Measurements from ENCODE around the gene PAGR1. TPM values are rescaled to one million over a fixed set of nuclear protein-coding genes. Genes with fewer than 3 reads are reported as not detected.
A peak's percentile ranks its signal among the peaks of the same experiment; 100 is the strongest.
"Not testable (repeated sequence)": the region's sequence is repeated elsewhere in the genome, so short reads cannot be mapped to it uniquely, and the experiment has no call there.

PAGR1 gene
- total RNA-seq, 6 experiments from 2014 or later = 8.5 to 26.1 (median 11.5) TPM

DNA sequence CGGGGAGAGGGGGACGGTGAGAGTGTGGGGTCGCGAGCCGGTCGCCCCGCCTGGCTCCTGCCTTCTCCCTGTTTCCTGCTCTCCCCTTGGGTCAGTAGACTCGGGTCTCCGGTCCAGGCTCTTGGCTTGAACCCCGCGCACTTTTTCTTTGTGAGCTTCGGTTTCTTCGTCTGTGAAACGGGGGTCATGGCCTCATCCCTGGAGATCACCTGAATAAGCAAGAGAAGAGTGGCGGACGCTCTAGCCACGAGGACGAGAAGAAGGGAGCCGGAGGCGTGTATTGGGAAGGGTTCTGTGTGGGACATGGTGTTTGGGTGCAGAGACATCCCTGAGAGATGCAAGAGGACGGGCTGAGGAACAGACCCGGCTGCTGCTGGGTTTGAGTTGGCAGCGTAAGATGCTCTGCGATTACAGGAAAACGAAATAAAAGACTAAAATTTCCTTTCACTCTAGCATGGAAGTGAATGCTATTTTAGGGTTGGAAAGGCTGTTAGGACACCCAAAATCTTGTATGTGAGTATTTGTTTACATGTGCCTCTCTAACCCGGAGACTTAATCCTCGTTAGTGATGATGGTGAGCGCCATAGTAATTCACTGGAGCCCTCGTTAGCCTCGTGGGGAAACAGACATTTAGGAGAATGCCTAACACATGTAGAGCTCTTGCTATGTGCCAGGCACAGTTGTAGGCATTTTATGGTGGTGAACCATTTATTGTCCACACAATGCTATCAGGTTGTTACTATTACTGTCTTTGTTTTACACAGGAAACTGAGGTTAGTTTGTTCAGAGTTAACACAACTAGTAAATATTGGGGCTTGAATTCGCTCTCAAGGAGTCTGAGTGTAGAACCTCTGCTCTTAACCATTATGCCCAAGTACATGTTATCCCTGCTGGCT is 24.8 kb upstream of the PAGR1 start:
- DNase-seq (no peak), ATAC-seq (no peak)
- TF ChIP-seq POLR2A (IDR thresholded peaks at IDR 0.05) = no peak
- TF ChIP-seq, protein P1, sequence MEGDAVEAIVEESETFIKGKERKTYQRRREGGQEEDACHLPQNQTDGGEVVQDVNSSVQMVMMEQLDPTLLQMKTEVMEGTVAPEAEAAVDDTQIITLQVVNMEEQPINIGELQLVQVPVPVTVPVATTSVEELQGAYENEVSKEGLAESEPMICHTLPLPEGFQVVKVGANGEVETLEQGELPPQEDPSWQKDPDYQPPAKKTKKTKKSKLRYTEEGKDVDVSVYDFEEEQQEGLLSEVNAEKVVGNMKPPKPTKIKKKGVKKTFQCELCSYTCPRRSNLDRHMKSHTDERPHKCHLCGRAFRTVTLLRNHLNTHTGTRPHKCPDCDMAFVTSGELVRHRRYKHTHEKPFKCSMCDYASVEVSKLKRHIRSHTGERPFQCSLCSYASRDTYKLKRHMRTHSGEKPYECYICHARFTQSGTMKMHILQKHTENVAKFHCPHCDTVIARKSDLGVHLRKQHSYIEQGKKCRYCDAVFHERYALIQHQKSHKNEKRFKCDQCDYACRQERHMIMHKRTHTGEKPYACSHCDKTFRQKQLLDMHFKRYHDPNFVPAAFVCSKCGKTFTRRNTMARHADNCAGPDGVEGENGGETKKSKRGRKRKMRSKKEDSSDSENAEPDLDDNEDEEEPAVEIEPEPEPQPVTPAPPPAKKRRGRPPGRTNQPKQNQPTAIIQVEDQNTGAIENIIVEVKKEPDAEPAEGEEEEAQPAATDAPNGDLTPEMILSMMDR (IDR thresholded peaks at IDR 0.05) = no peak
- H3K36me3 ChIP-seq = no peaks in the 10 kb centered on the region
- H3K27me3 ChIP-seq = no peaks in the 10 kb centered on the region
- 5% methylated on average over 16 of the region's 31 CpGs for WGBS (ENCODE audit: insufficient coverage, low coverage, low lambda C conversion rate, missing lambda C conversion rate)
- peak overlapping the region; percentile 83 to 93 (median 90) for H3K4me3 ChIP-seq
- intact Hi-C loops (cut with DNase I) = no loop called here
- no peaks in the 10 kb centered on the region for H3K9me3 ChIP-seq
- H3K4me1 ChIP-seq = peaks cover 0 to 15% (median 4%) of the 10 kb centered on the region in 4 donors
- H3K27ac ChIP-seq = peak overlapping the region in 2 of 3 donors; percentile 21 to 45

DNA sequence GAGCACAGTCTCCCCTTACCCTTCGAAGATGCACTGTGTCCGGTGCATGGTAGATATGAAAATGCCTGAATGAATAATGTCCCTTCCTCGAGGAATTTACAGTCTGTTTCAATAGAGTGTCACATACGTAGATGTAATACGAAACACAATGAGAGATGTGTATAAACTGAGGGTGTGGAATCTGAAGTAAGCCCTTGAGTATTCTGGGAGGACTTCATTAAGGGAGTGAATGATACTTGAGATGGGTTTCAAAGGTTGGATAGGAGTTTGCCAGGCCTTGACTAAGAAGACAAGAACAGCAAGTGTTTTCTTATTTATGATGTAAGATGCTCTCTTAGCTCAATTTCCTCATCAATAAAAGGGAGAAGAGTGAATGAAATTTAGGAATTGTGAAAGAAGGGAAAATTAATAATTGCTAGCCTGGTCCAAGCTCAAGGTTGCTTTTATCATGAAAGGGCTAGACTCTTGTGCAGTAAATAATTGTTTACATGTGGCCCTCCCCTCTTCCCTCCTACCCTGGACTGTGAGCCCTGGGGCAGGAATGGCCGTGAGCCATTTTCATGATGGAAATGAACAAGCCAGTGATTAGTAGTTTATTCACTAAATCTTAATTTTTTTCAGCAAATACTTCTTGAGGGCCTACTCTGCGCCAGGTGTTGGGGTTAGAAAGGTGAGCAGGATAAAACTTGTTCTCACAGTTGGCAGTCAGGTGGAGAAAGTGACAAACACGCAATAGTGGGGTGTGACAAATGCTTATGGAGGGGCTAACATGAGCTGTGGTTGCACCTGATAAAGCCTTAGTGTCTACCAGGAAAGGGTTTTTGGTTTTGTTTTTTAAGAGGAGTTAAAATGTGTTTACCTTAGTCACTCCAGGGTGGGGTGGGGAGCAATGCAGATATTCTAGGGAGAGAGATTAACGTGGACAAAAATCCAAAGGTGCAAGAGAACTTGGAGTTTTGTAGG is 23.8 kb upstream of the PAGR1 start:
- Histone ChIP-seq H3K9me3 (no peaks in the 10 kb centered on the region), H3K4me1 (peaks cover 0 to 15% (median 4%) of the 10 kb centered on the region in 4 donors), H3K4me3 (no peak overlapping the region), H3K27me3 (no peaks in the 10 kb centered on the region), H3K27ac (no peak overlapping the region), H3K36me3 (no peaks in the 10 kb centered on the region)
- no peak for DNase-seq
- intact Hi-C loops (cut with DNase I) = no loop called here
- WGBS (ENCODE audit: insufficient coverage, low coverage, low lambda C conversion rate, missing lambda C conversion rate) = 68% methylated on average over 9 of the region's 9 CpGs
- TF ChIP-seq, protein P1 (IDR thresholded peaks at IDR 0.05) = no peak
- TF ChIP-seq POLR2A (IDR thresholded peaks at IDR 0.05) = no peak
- ATAC-seq = no peak

DNA sequence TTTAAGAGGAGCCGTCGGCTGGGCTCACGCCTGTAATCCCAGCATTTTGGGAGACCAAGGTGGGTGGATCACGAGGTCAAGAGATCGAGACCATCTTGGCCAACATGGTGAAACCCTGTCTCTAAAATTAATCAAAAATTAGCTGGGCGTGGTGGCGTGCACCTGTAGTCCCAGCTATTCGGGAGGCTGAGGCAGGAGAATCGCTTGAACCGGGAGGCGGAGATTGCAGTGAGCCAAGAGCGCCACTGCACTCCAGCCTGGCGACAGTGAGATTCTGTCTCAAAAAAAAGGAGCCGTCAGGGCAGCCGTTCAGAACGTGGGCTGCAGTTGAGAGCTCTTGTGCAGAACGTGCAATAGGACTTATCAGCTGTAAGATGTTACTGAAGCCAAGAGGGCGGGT is 22.8 kb upstream of the PAGR1 start:
- ATAC-seq; DNase-seq; H3K27me3 ChIP-seq; H3K4me3 ChIP-seq; intact Hi-C loops (cut with DNase I); H3K9me3 ChIP-seq; H3K36me3 ChIP-seq; H3K27ac ChIP-seq: not testable (repeated sequence)
- WGBS (ENCODE audit: insufficient coverage, low coverage, low lambda C conversion rate, missing lambda C conversion rate) = 92% methylated on average over 16 of the region's 18 CpGs
- H3K4me1 ChIP-seq = peaks cover 0 to 15% (median 4%) of the 10 kb centered on the region in 4 donors

DNA sequence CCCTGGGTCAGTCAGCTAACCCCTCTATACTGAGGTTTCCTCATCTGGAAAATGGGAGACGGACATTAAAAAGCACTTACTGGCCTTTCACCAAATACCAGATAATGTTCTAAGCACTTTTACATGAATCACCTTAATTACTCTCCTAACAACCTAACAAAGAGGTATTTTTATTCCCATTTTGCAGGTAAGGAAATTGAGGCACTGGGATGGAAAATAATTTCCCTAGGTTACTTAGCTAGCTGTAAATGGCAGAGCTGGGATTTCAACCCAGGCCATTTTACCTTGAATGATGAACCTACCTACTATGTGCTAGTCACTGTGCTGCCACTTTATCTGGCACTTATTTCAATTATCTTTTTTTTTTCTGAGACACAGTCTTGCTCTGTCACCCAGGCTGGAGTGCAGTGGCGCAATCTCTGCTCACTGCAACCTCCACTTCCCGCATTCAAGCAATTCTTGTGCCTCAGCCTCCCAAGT is 21.7 kb upstream of the PAGR1 start:
- no peak overlapping the region for H3K27ac ChIP-seq
- H3K27me3 ChIP-seq = no peaks in the 10 kb centered on the region
- H3K4me3 ChIP-seq = no peak overlapping the region
- H3K9me3 ChIP-seq = no peaks in the 10 kb centered on the region
- intact Hi-C loops (cut with DNase I) = no loop called here
- DNase-seq (no peak), ATAC-seq (no peak)
- H3K4me1 ChIP-seq = peaks cover 0 to 15% (median 4%) of the 10 kb centered on the region in 4 donors
- 96% methylated on average over 3 of the region's 3 CpGs for WGBS (ENCODE audit: insufficient coverage, low coverage, low lambda C conversion rate, missing lambda C conversion rate)
- H3K36me3 ChIP-seq = peaks cover 0 to 6% (median 0%) of the 10 kb centered on the region in 4 donors
- TF ChIP-seq, protein P1 (IDR thresholded peaks at IDR 0.05) = no peak
- no peak for TF ChIP-seq POLR2A (IDR thresholded peaks at IDR 0.05)

Data from right lobe of liver (tissue), 6 donors.